T-helper 2 cell (primary cell): ENCODE measurements around the gene NUCKS1.

Source experiments
- DNase-seq, 5 experiments: peaks; one replicate each; pipeline versions ENCODE4 v3.0.0 to v3.0.0-alpha.2; 2012 to 2022

The NUCKS1 gene

DNA sequence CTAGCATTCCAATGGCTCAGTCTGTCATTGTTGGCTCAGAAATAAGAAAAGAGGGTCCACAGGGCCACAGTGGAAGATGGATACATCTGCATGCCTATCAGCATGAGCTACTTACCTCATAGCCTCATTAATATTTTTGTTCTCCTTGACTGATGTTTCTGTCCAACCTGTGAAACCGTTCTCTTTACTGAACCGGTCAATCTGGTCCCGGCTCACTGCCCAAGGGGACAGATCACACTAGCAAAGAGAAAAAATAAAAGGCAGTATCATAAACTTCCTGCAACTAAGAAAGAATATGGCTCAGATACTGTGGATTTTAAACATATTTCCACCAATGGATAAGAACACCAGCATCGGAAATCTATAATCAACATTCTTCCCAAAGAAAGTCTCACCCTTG, 20.6 kb upstream of the NUCKS1 start:
- DNase-seq = no peak

GRCh38 chr1:205769641-205770365, 19.8 kb upstream of the NUCKS1 start:
- DNase-seq = no peak

DNA sequence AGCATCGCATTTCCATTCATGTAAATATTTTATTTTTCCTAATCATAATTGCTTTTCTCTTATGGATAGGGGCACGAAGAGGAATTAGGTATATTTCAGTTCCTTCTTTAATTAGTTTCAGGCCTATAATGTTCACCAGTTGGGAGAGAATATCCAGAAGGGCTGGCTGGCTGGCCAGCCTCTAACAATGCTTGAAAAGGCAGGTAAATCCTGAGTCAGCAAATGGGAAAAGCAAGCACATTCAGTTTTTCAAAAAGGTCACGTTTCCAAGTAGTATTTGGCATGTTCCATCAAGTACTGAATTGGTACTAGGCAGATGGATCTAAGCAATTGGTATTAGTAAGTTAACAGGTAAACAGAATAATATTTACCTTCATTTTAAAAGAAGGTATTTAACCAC, 17.3 kb upstream of the NUCKS1 start:
- DNase-seq = no peak

DNA sequence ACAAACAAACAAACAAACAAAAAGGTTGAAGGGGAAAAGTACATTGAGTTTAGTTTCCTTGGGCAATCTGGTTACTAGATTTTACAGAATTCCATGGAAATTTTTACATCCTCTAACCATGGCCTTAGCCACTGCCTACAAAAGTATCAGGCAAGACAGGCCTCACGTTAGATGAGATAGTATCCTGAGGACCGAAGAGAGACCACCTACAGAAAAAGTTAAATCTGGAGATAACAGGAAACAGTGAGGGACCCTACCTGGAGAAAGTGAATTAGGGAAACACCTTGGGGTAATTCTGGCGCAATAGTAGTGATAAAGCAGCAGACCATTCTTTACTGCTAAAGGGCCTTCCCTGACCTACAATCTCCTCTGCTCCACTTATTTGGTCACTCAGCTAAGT, 16.6 kb upstream of the NUCKS1 start:
- DNase-seq = no peak

GRCh38 chr1:205766038-205766437, 16.1 kb upstream of the NUCKS1 start:
- no peak for DNase-seq

GRCh38 chr1:205764578-205764977, 14.6 kb upstream of the NUCKS1 start:
- no peak for DNase-seq

GRCh38 chr1:205763980-205764379, 14.0 kb upstream of the NUCKS1 start:
- no peak for DNase-seq

GRCh38 chr1:205760606-205761005, 10.6 kb upstream of the NUCKS1 start:
- DNase-seq = no peak

GRCh38 chr1:205756552-205756951, 6.6 kb upstream of the NUCKS1 start:
- no peak for DNase-seq

DNA sequence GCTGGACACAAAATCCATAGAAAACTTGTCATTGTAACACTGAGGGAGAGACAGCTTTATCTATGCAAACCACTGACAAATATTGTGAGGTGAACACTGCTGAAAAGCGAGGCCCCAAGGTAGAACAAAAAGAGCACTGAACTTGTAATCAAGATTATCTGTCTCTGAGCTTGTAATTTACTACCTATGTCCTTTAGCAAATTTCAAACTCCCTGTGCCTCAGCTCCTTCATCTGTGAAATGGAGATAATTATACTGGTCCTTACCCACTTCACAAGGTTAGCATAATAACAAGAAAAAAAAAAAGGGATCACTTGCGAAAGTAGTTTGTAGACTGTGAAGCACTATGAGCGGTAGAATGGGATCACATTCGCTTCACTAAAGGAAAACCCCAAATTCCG, 4.9 kb upstream of the NUCKS1 start:
- DNase-seq = no peak

- peak in 1 of 5 experiments; percentile 62 for DNase-seq
Observed at GRCh38 chr1:205751036-205751651, 1.2 kb upstream of the NUCKS1 start.

GRCh38 chr1:205749234-205750137, 496 bp downstream of the NUCKS1 start:
- peak; percentile 88 to 97 (median 94) for DNase-seq

GRCh38 chr1:205748403-205749233, 1.4 kb downstream of the NUCKS1 start:
- DNase-seq = peak in 3 of 5 experiments; percentile 7 to 72 (median 10)

GRCh38 chr1:205746757-205747412, 3.1 kb downstream of the NUCKS1 start:
- DNase-seq = no peak

DNA sequence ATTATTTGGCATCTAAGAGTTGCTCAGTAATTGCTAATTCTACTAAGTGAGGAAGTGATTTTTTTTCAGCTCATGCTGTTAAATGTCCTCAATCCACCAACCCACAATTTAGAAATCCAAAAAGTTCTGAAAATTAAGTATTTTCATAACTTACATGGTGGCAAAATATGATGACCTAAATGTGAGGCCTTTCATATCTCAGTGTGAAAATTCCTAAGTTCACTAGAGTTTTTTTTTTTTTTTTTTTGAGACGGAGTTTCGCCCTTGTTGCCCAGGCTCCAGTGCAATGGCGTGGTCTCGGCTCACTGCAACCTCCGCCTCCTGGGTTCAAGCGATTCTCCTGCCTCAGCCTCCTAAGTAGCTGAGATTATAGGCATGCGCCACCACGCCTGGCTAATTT, 5.6 kb downstream of the NUCKS1 start:
- DNase-seq = no peak

DNA sequence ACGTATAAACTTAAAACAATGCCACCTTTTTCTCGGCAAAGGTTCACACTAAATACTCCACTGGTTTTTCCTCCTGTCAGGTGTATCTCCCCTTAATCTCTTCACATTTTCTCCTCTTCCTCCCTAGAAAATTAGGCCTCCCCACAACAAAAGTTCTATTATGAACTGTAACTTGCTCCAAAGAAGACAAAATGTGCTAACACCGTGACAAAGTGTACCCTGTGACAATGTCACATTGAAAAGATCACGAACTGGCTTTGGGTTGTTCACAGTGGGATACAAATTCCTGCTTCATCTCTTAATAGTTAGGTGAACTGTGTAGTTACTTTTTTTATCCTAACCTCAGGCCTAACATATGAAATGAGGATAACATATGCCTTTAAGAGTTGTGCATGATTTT, 6.0 kb downstream of the NUCKS1 start:
- no peak for DNase-seq

DNA sequence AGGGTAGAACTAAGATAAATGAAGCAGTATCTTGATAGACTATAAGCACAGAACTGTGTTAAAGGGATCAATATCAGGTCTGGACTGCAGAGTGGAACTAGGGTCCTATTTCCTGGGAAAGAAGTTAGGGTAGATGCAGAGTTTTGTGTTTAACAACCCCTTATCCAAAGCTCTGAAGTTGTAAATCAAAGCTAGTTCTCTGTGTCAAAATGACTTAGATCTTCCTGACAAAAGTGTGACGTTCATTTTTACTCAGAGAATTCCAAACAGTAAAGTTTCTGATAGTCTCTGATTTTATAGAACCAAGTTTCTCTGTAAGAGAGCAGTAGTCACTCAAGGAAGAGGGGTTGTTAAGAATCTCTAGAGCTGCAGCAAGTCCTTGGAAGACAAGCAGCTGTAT, 8.3 kb downstream of the NUCKS1 start:
- DNase-seq = no peak

DNA sequence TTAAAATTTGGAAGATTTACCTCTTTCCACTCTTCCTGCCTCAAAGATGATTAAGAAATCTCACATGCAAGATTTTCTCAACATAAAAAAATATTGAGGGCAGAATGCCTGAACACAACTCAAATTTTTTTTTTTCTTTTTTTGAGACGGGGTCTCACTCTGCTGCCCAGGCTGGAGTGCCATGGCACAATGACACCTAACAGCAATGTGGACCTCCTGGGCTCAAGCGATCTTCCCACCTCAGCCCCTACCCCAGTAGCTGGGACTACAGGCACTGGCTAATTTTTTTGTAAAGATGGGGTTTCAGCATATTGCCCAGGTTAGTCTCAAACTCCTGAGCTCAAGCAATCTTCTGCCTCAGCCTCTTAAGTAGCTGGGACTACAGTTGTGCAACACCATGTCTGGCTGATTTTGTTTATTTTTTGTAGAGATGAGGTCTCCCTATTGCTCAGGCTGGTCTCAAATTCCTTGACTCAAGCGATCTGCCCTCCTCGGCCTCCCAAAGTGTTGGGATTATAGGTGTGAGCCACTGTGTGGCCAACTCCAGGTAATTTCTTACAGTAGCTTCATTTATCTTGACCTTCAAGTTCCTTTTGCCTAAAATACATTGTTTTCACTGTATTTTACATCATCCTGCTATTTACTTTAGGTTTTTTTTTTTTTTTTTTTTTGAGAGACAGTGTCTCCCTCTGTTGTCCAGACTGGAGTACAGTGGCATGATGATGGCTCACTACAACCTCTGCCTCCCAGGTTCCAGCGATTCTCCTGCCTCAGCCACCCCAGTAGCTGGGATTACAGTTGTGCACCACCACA, 10.4 kb downstream of the NUCKS1 start:
- no peak for DNase-seq

DNA sequence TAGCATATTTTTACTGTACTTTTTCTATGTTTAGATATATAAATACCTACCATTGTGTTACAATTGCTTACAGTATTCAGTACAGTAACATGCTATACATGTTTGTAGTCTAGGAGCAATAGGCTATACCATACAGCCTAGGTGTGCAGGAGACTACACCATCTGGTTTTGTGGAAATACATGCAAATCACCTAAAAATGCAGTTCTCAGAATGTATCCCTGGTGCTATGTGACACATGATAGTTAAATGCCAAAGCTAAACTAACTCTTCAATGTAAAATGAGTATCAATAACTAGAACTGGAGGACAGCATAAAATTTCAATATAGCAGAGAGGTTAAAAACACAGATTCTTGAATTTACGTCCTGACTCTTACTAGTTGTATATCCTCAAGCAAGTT, 14.8 kb downstream of the NUCKS1 start:
- DNase-seq = no peak

DNA sequence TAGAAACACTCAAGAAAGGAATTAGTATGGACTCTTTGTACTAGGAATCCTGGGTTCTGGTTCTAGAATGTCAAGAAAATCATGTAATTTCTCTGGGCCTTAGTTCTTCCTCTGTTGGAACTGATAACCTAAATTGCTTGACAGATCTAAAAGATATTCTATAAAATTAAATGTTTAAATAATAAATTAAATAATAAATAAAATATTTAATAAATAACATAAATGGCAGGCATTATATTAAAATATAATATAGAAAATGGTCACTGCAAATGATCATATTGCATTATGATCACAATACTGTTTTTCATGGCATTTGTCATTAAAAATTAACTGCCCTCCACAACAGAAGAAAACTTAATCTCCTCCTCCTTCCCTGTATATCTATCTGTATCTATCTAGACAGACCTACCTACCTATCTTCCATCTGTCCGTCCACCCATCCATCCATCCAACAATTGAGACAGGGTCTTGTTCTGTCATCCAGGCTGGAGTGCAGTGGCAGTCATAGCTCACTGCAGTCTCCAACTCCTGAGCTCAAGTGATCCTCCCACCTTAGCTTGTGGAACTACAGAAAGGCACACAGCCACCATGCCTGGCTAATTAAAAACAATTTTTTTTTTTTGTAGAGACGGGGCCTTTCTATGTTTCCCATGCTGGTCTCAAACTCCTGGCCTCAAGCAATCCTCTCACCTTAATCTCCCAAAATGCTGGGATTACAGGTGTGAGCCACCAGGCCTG, 16.4 kb downstream of the NUCKS1 start:
- no peak for DNase-seq
